CD4-positive, alpha-beta T cell treated with Interleukin-6 at 100 ng/mL for 8 hours (primary cell): ENCODE results near the gene ANO2.
"Not testable (repeated sequence)": the region's sequence is repeated elsewhere in the genome, so short reads cannot be mapped to it uniquely, and the experiment has no call there.

Source experiments
- DNase-seq: peaks from one replicate; pipeline ENCODE4 v3.0.0-alpha.2; 2020; ENCODE audit warnings: mixed read lengths, low spot score

ANO2 gene

DNA sequence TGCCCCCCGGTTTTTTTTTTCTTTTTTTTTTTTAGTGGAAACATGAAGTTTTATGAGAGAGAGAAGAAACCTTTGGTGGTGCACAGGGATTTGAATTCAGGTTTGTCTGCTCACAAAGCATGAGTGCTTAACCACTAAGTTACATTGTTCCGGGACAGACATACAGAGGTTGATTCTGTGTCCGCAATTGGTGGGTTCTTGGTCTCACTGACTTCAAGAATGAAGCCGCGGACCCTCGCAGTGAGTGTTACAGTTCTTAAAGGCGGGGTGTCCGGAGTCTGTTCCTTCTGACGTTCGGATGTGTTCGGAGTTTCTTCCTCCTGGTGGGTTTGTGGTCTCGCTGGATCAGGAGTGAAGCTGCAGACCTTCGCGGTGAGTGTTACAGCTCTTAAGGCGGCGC lies 57.2 kb downstream of the ANO2 start:
- DNase-seq: not testable (repeated sequence)

DNA sequence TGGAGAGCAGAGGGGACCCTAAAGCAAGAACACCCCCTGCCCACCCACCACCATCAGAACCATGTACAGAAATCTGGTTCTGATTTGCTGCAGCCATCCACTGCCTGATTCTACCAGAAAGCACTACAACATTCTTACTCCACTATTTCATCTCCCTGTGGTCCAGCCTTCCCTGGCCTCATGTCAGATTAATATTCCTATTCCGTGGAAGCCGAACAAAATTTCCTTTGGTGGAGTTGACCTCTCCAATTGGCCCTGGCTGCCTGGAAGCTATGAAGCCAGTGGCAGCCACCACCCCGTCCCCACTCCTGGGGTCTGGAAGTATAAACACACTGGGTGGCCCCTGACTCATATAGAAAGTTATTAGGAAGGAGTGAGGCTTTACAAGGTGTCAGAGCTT lies 60.2 kb downstream of the ANO2 start:
- no peak for DNase-seq

DNA sequence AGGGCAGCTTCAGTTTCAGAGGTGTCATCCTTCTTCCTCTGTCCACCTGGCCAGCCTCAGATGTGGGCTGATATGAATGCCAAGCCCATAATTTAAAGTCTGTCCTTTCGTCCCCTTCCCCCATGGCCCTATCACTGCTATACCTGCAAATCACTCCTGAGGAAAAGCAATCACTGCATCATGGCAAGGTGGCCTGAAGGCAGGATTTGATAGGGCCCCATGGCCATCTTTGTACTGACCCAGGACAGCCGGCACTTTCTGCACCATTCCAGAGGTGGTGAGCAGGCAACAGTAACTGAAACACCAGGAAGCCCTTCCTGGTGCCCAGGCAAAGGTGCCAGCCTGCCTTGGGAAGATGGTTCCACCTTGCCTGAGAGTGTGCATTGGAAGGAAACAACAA lies 60.8 kb downstream of the ANO2 start:
- no peak for DNase-seq

GRCh38 chr12:5882511-5883190 lies 62.4 kb downstream of the ANO2 start:
- DNase-seq: no peak

- no peak for DNase-seq
These were observed 63.4 kb downstream of the ANO2 start for GRCh38 chr12:5881666-5882065.

DNA sequence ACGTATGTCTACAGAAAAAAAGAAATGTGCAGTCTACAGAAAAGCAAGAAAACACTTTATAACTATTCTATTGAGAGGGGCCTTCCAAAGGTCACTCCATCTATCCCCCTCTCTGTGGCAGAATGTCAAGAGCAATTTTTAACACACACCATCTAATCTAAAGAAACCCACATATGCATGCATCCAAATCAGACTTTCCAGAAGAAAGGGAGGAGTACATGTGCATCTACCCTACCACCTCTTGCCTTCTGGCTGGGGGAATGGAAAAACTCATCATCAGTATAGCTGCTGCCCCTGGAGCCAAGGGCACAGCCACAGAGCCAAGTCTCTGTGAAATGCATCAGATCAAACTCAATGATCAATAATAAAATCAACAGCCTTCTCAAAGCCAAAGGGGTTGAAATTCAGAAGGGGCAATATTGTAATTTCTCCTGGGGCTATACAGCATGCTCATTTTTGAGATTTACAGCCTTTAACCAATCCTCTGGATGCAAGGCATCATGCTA lies 63.9 kb downstream of the ANO2 start:
- DNase-seq: no peak

DNA sequence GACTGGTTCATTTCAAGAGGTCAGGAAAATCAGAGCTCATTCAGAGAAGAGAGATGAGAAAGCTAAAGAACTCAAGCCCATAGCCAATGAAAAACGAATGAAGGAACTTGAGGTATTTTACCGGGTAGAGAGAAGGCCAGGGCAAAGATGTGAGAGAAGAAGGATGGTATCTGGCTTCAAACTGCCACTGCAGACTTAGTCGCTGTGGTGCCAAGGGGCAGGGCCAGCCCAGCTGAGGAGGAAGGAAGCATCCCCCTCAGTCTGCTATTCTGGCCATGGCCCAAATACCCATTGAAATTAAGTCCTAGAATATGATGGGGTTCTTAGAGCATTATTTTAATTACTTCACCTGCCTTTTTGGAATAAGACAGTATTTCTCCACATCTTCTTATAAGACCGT lies 69.2 kb downstream of the ANO2 start:
- no peak for DNase-seq

- no peak for DNase-seq
These were observed 70.5 kb downstream of the ANO2 start for GRCh38 chr12:5874514-5874913.

DNA sequence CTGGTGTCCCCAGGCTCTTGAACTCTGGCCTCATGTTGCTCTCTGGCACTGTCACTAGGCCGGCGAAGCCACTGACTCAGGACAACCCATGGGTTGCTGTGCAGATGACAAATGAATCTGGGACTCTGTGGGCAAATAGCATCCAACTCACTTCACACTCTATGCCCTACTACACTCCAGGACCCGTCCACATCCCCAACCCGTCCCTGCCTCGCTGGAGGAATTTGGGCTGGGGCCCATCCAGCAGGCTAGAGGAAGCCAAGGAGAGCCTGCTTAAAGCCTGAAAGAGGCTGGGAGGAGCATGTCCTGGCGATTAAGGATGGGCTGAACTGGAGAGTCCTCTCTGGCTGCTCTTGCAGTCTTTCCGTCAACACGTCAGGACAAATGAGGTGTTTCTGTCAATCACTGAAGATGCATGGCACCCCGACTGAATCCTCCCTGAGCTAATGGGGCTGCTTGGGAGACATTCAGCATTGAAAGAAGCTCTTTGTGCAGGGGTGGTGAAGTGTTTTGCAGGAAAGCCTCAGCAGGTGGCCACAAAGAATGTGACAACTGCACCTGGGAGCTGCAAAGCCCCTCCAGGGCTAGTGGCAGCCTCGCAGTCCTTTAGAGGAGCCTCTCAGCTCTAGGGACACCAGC lies 71.7 kb downstream of the ANO2 start:
- DNase-seq: no peak

GRCh38 chr12:5872745-5873144 lies 72.3 kb downstream of the ANO2 start:
- DNase-seq: no peak

- no peak for DNase-seq
These were observed 73.3 kb downstream of the ANO2 start for GRCh38 chr12:5871741-5872140.

DNA sequence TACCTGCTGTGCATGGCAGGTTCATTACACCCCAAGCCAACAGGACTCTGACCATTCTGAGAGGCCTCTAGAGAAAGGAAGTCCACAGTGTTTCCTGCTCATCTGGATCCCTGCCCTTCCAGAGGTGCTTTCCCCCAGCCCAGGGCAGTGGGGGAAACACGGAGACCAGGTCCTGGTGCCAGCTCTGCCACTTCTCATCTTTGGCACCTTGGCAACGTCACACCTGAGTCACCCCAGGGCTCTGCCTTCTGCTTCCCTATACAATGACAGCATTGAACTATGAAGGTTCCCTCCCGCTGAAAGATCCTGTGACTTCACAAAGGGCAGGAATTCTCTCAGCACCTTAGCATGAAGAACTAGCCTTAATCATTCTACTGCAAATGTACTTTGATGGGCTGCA lies 74.9 kb downstream of the ANO2 start:
- DNase-seq: no peak

- no peak for DNase-seq
These were observed 76.3 kb downstream of the ANO2 start for GRCh38 chr12:5868625-5869295.

GRCh38 chr12:5865397-5865796 lies 79.7 kb downstream of the ANO2 start:
- no peak for DNase-seq

GRCh38 chr12:5864972-5865371 lies 80.1 kb downstream of the ANO2 start:
- DNase-seq: no peak

DNA sequence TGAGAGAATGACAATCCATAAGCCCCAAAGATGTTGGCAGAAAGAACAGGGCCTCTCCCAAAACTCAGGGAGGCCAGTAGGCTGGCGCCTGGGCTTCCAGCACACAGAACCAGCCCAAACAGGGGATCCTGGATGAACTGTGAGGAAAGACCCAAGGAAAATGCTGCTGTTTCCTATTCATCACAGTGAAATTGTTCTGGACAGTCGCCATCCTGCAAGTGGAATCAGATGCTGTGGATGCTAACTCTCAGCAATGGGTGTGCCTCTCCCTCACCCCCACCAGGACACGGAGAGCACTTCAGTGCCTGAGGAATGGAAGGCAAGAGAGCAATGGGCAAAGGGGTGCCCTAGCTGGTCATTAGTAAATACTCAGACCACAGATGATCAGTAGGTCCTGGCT lies 80.8 kb downstream of the ANO2 start:
- no peak for DNase-seq

- DNase-seq: no peak
These were observed 83.6 kb downstream of the ANO2 start for GRCh38 chr12:5861416-5861815.

GRCh38 chr12:5856692-5857091 lies 88.4 kb downstream of the ANO2 start:
- no peak for DNase-seq

DNA sequence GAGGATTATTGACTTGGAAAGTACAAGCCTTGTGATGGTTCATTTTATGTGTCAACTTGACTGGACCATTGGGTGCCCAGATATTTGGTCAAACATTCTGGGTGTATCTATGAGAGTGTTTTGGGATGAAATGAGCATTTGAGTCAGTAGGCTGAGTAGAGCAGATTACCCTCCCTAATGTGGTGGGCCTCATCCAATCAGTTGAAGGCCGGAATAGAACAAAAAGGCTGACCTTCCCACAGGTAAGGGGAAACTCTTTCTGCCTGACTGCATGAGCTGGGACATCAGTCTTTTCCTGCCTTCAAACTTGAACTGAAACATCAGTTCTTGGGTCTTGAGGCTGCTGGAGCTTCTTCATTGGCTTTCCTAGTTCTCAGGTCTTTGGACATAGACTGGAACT lies 98.1 kb downstream of the ANO2 start:
- no peak for DNase-seq

DNA sequence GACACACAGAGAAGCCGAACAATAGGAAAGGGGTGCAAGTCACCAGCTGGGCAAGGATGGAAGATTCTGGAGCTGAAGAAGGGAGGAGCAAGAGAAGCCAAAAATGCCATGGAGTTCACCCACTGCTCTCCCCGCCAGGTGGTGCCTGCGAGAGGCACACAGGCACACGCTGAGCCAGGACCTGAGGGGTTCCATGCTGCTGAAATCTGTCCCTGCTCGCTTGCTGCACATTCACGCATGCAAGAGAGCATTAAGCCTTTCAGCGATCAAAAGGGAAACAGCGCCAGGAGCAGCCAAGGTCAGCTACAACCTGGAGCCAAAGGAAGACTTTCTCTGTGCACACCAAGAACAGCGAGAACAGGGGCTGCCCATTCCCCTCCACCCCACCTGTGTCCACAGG lies 104.1 kb downstream of the ANO2 start:
- no peak for DNase-seq

GRCh38 chr12:5830111-5830510 lies 114.9 kb downstream of the ANO2 start:
- DNase-seq: no peak

DNA sequence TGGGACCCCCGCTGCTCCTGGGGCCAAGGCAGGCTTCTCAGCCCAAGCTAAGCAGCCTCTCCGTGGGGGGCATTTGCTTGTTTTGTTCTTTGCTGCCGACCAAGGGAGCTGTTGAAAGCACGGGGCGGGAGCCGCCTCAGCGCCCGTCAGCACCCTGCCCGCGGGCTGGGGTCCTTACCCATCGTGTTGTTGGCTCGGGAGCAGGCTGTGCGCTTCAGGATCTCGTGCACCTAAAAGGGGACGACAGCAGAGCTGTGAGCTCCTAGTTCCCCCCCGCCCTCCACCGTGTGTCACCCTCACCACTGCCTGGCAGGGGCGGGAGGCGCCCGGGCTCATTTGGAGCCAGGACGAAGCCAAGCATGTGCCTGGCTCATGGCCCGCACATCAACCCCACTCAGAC lies 117.5 kb downstream of the ANO2 start:
- no peak for DNase-seq

GRCh38 chr12:5825761-5826160 lies 119.3 kb downstream of the ANO2 start:
- DNase-seq: not testable (repeated sequence)
